HEK293T (cell line): ENCODE data around the gene SDHAF3.

Experiments
- ELF4 ChIP-seq: fragments of 450-650 bp; IDR thresholded peaks from 2 replicates; pipeline ENCODE4 v1.6.1; 2017; ENCODE audit warnings: antibody characterized with exemption
- FOXA1 ChIP-seq: fragments of 450-650 bp; IDR thresholded peaks from 2 replicates; pipeline ENCODE4 v1.6.1; 2016; ENCODE audit warnings: mild to moderate bottlenecking
- FOXK2 ChIP-seq: fragments of 450-650 bp; IDR thresholded peaks from 2 replicates; pipeline ENCODE4 v1.6.1; 2016; ENCODE audit warnings: mild to moderate bottlenecking
- FOXM1 ChIP-seq: fragments of 450-650 bp; IDR thresholded peaks from 2 replicates; pipeline ENCODE4 v1.6.1; 2017; ENCODE audit warnings: mild to moderate bottlenecking, borderline replicate concordance
- NFRKB ChIP-seq: fragments of 450-650 bp; IDR thresholded peaks from 2 replicates; pipeline ENCODE4 v1.6.1; 2016; ENCODE audit warnings: mild to moderate bottlenecking, moderate library complexity
- SUZ12 ChIP-seq: fragments of 450-650 bp; IDR thresholded peaks from 2 replicates; pipeline ENCODE4 v1.6.1; 2016; ENCODE audit warnings: mild to moderate bottlenecking
- TARDBP ChIP-seq: fragments of 450-650 bp; IDR thresholded peaks from 2 replicates; pipeline ENCODE4 v1.6.1; 2016
- ZNF384 ChIP-seq: fragments of 450-650 bp; IDR thresholded peaks from 2 replicates; pipeline ENCODE4 v1.6.1; 2016
- TF ChIP-seq, protein P1 (sequence below): fragments of 450-650 bp; IDR thresholded peaks from 2 replicates; pipeline ENCODE4 v1.6.1; 2016

DNA sequence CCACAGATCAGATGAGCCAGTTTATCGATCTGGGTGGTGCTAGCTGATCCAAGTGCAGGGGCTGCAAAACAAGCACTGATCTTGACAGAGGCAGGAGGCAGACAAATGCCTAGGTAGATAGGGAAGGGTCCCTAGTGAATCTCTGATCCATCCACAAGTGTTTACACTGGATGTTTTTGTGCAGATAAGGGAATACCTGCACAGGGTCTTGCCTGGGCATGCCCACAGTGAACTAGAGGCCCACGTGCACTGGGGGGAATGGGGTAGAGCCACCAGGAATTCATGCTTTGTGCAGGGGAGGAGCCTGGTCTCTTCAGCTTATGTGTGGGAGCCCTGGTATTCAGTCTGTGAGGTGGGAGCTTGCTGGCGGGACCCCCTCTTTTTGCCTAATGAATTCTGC lies 50.3 kb downstream of the SDHAF3 start:
- no peak for TF ChIP-seq TARDBP
- no peak for TF ChIP-seq ZNF384
- no peak for TF ChIP-seq FOXK2
- no peak for TF ChIP-seq NFRKB
- TF ChIP-seq FOXA1, result no peak
- no peak for TF ChIP-seq SUZ12
- no peak for TF ChIP-seq FOXM1
- TF ChIP-seq, protein P1, sequence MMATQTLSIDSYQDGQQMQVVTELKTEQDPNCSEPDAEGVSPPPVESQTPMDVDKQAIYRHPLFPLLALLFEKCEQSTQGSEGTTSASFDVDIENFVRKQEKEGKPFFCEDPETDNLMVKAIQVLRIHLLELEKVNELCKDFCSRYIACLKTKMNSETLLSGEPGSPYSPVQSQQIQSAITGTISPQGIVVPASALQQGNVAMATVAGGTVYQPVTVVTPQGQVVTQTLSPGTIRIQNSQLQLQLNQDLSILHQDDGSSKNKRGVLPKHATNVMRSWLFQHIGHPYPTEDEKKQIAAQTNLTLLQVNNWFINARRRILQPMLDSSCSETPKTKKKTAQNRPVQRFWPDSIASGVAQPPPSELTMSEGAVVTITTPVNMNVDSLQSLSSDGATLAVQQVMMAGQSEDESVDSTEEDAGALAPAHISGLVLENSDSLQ, result no peak
- TF ChIP-seq ELF4, result no peak
